Measurements from ENCODE around the gene NECAB2. TPM values are rescaled to one million over a fixed set of nuclear protein-coding genes. Genes with fewer than 3 reads are reported as not detected.

NECAB2 gene
- total and polyA plus RNA-seq, 2 of the 8 experiments (the other 6 are each of a cell fraction or from before 2014, with no cell fraction given), result 3.6 to 4.2 TPM

DNA sequence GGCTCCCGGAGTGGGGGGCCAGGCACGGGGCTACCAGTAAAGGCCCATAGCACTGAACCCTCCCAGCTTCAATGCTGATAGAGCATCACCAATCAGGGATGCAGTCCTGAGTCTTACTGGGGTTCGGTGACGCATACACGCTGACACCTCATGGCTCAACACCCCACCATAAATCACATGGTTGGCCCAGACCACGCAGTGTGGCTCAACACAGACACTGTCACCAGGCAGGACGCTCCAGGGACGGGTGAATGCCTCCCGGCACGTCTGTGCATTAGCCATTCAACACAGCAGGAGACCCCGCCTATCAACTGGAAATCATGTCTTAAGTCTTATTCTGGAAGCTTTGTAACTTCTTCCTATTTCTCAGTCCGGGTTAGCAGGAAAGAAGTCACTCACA, 35.0 kb downstream of the NECAB2 start (continued):
- TF ChIP-seq JUN (IDR thresholded peaks at IDR 0.05; ENCODE audit: low read depth, low read length), result no peak
- no peak for TF ChIP-seq RAD21 (IDR thresholded peaks at IDR 0.05 in 1 of 2, conservative IDR thresholded peaks at IDR 0.05 in 1 of 2; ENCODE audit: low read depth in 2 of 2, low read length in 2 of 2)
